Measurements from ENCODE around the gene AOPEP. TPM values are rescaled to one million over a fixed set of nuclear protein-coding genes. Genes with fewer than 3 reads are reported as not detected.

AOPEP gene
- polyA plus RNA-seq, 2 of the 4 experiments (the other 2 are of a cell fraction), result 226 to 266 TPM

DNA sequence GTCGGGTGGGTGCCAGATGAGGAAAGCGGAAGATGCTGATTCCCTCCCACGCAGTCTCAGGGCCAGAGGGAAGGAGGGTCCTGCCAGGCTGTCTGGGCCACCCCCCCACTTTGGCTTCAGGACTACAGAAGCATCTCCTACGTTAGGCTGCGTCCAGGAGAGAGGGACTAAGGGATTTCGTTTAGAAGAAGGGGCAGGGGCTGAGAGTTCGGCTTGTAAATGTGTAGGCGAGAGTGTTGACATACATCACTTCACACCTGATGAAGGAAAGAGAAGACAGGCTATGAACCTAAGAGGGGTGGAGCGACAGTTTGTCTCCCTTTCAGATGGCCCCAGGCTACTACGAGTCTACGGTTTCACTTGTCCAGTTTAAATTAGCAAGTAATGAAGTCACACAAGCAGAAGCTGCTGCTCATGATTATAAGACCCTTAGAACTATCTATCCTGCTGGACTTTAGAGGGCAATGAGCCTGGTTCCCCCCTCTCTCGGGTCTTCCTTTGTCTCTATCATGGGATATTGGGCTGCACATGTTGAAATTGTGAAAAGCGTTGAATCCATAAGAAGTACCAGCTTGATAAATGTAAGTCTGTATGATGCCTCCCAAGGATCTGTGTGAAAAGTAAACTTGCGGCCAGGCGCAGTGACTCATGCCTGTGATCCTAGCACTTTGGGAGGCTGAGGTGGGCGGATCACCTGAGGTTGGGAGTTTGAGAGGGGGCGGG, 193.0 kb downstream of the AOPEP start:
- WGBS (ENCODE audit: missing lambda C conversion rate), result 3% methylated on average over 17 of the region's 17 CpGs
- POLR2A ChIA-PET, result interaction anchor here (0.7 to 4.7 kb wide), 17 partner anchors 11 to 136 kb away, joined by 3 to 63 read pairs (median 4); no protein-coding TSS in a partner anchor
- Histone ChIP-seq H3K27ac (peak overlapping the region; percentile 97 to 99), H3K4me3 (peak overlapping the region; percentile 13; the same call in 1 of the 3 replicates), H3K4me2 (peak overlapping the region; percentile 84), H3K4me1 (peaks cover 97% of the 10 kb centered on the region), H3K9me3 (no peaks in the 10 kb centered on the region)
- ATAC-seq, result peak; percentile 57 to 73
- TF ChIP-seq NPAS2 (CRISPR knock-in tag; IDR thresholded peaks at IDR 0.05; ENCODE audit: borderline replicate concordance), result no peak
- TF ChIP-seq MYC (IDR thresholded peaks at IDR 0.05; ENCODE audit: borderline replicate concordance, low read length), result no peak
- no peak for TF ChIP-seq PHF8 (IDR thresholded peaks at IDR 0.05; ENCODE audit: borderline replicate concordance, low read depth)
- TF ChIP-seq FOSB (CRISPR knock-in tag; IDR thresholded peaks at IDR 0.05), result peak; percentile 65
- peak; percentile 50; the same call in 1 of the 2 replicates for TF ChIP-seq FOXS1 (CRISPR knock-in tag; IDR thresholded peaks at IDR 0.05)
- TF ChIP-seq, protein P1, sequence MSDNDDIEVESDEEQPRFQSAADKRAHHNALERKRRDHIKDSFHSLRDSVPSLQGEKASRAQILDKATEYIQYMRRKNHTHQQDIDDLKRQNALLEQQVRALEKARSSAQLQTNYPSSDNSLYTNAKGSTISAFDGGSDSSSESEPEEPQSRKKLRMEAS (IDR thresholded peaks at IDR 0.05), result peak; percentile 68
- TF ChIP-seq ZC3H11A (IDR thresholded peaks at IDR 0.05), result no peak
- TF ChIP-seq TP53 (CRISPR knock-in tag; IDR thresholded peaks at IDR 0.05), result 0 out of 2 replicates have a peak, but pooled peaks have one; percentile 77
- TF ChIP-seq RNF2 (IDR thresholded peaks at IDR 0.05; ENCODE audit: borderline replicate concordance, low read depth), result no peak
- TF ChIP-seq EHF (CRISPR knock-in tag; IDR thresholded peaks at IDR 0.05), result peak; percentile 83
- TF ChIP-seq, protein P2, sequence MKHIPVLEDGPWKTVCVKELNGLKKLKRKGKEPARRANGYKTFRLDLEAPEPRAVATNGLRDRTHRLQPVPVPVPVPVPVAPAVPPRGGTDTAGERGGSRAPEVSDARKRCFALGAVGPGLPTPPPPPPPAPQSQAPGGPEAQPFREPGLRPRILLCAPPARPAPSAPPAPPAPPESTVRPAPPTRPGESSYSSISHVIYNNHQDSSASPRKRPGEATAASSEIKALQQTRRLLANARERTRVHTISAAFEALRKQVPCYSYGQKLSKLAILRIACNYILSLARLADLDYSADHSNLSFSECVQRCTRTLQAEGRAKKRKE (CRISPR knock-in tag; IDR thresholded peaks at IDR 0.05; ENCODE audit: low read depth), result peak; percentile 93
- TF ChIP-seq JUNB (IDR thresholded peaks at IDR 0.05), result peak; percentile 76
- no peak; the same call in none of the 2 replicates for TF ChIP-seq HOXA7 (CRISPR knock-in tag; IDR thresholded peaks at IDR 0.05)
- TF ChIP-seq RAD21 (conservative IDR thresholded peaks at IDR 0.05 in 1 of 2, IDR thresholded peaks at IDR 0.05 in 1 of 2), result peak; percentile 22 to 38; a peak in 3 of 5 replicates
- TF ChIP-seq TFCP2L1 (CRISPR knock-in tag; IDR thresholded peaks at IDR 0.05), result peak; percentile 16; the same call in 1 of the 2 replicates
- TF ChIP-seq HDAC2 (IDR thresholded peaks at IDR 0.05), result no peak
- peak; percentile 57 for TF ChIP-seq FOSL2 (IDR thresholded peaks at IDR 0.05)
- peak; percentile 97 for TF ChIP-seq FOSL2 (CRISPR knock-in tag; IDR thresholded peaks at IDR 0.05)
- TF ChIP-seq ZSCAN20 (CRISPR knock-in tag; IDR thresholded peaks at IDR 0.05), result peak; percentile 18; the same call in 1 of the 2 replicates
- no peak; the same call in 1 of the 2 replicates for TF ChIP-seq HEYL (CRISPR knock-in tag; IDR thresholded peaks at IDR 0.05)
- TF ChIP-seq, protein P3, sequence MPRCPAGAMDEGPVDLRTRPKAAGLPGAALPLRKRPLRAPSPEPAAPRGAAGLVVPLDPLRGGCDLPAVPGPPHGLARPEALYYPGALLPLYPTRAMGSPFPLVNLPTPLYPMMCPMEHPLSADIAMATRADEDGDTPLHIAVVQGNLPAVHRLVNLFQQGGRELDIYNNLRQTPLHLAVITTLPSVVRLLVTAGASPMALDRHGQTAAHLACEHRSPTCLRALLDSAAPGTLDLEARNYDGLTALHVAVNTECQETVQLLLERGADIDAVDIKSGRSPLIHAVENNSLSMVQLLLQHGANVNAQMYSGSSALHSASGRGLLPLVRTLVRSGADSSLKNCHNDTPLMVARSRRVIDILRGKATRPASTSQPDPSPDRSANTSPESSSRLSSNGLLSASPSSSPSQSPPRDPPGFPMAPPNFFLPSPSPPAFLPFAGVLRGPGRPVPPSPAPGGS (IDR thresholded peaks at IDR 0.05), result peak; percentile 44; the same call in 1 of the 3 replicates
- peak; percentile 71; the same call in 1 of the 2 replicates for TF ChIP-seq GATA3 (IDR thresholded peaks at IDR 0.05; ENCODE audit: borderline replicate concordance)
- TF ChIP-seq E2F6 (IDR thresholded peaks at IDR 0.05; ENCODE audit: borderline replicate concordance, low read depth), result peak; percentile 48; the same call in 1 of the 2 replicates
- TF ChIP-seq CHD2 (IDR thresholded peaks at IDR 0.05; ENCODE audit: low read length, partially characterized antibody), result no peak
- TF ChIP-seq KDM1A (IDR thresholded peaks at IDR 0.05; ENCODE audit: low read depth), result no peak
- TF ChIP-seq HOXB13 (CRISPR knock-in tag; IDR thresholded peaks at IDR 0.05; ENCODE audit: low read depth), result peak; percentile 82
- peak; percentile 64 to 71; a peak in 4 of 5 replicates for TF ChIP-seq JUN (IDR thresholded peaks at IDR 0.05)
- peak in 1 of 2 experiments; percentile 26; a peak in 1 of 4 replicates for TF ChIP-seq CEBPB (IDR thresholded peaks at IDR 0.05)
- no peak for TF ChIP-seq BHLHE40 (IDR thresholded peaks at IDR 0.05; ENCODE audit: low read depth, low read length)
- TF ChIP-seq, protein P4, sequence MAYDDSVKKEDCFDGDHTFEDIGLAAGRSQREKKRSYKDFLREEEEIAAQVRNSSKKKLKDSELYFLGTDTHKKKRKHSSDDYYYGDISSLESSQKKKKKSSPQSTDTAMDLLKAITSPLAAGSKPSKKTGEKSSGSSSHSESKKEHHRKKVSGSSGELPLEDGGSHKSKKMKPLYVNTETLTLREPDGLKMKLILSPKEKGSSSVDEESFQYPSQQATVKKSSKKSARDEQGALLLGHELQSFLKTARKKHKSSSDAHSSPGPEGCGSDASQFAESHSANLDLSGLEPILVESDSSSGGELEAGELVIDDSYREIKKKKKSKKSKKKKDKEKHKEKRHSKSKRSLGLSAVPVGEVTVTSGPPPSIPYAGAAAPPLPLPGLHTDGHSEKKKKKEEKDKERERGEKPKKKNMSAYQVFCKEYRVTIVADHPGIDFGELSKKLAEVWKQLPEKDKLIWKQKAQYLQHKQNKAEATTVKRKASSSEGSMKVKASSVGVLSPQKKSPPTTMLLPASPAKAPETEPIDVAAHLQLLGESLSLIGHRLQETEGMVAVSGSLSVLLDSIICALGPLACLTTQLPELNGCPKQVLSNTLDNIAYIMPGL (CRISPR knock-in tag; IDR thresholded peaks at IDR 0.05; ENCODE audit: borderline replicate concordance), result no peak
- no peak for TF ChIP-seq CBX2 (IDR thresholded peaks at IDR 0.05; ENCODE audit: borderline replicate concordance, low read depth)
- TF ChIP-seq HOXB5 (CRISPR knock-in tag; IDR thresholded peaks at IDR 0.05), result peak; percentile 79
- TF ChIP-seq POLR2A (IDR thresholded peaks at IDR 0.05; ENCODE audit: low read length), result 0 out of 2 replicates have a peak, but pooled peaks have one; percentile 15
- peak; percentile 43 to 71; a peak in 2 of 5 replicates for TF ChIP-seq EP300 (IDR thresholded peaks at IDR 0.05)
- no peak for TF ChIP-seq HES2 (IDR thresholded peaks at IDR 0.05)
- TF ChIP-seq ZNF302 (CRISPR knock-in tag; IDR thresholded peaks at IDR 0.05), result peak; percentile 78
- CTCF ChIA-PET, result interaction anchor here (0.8 to 10.0 kb wide), 7 partner anchors 44 to 238 kb away, joined by 3 to 64 read pairs (median 3); no protein-coding TSS in a partner anchor
- DNase-seq (ENCODE audit: low read depth in 1 of 2, low spot score in 1 of 2), result peak in 1 of 2 experiments; percentile 97
- FAIRE-seq, result peak; percentile 76
